CD4-positive, alpha-beta T cell treated with Interleukin-6 for 4 hours (primary cell): Measurements from ENCODE around the gene GALNT17.

Experiments used
- DNase-seq: peaks from one replicate; pipeline ENCODE4 v3.0.0-alpha.2; 2020; ENCODE audit warnings: mixed read lengths

GALNT17 gene

DNA sequence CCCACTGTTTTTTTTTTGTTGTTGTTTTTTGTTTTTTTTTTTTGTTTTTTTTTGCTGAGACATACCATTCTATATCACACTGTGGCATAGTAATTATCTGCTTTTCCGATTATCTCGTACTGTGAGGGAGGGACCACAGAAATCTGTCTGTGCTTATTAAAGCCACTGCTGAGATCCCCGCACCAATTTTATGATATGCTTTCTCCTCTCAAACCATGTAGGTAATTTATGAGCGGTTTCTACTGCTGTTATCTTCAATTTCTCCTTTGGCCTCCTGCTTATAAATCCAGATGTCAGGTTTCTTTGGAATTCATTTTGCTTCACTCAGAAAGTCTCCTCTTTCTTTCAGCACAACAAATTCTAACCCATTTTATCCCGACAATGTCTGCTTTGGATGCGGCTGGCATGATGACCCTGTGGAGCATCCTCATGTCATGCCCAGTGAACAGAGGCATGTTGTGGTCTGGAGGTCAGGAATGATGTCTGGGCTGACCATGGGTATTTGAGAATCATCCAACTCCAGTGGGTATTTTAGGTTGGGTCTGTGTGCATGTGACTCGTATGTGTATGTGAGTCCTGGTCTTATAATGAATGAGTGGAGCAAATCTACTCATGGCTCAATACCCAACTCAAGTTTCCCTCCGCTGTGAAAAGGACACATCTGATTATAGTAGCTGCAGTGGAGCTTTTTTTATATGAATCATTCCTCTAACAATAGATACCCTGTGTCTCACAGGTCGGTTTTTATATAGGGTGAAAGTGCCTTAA, 213.4 kb downstream of the GALNT17 start:
- DNase-seq, result no peak

DNA sequence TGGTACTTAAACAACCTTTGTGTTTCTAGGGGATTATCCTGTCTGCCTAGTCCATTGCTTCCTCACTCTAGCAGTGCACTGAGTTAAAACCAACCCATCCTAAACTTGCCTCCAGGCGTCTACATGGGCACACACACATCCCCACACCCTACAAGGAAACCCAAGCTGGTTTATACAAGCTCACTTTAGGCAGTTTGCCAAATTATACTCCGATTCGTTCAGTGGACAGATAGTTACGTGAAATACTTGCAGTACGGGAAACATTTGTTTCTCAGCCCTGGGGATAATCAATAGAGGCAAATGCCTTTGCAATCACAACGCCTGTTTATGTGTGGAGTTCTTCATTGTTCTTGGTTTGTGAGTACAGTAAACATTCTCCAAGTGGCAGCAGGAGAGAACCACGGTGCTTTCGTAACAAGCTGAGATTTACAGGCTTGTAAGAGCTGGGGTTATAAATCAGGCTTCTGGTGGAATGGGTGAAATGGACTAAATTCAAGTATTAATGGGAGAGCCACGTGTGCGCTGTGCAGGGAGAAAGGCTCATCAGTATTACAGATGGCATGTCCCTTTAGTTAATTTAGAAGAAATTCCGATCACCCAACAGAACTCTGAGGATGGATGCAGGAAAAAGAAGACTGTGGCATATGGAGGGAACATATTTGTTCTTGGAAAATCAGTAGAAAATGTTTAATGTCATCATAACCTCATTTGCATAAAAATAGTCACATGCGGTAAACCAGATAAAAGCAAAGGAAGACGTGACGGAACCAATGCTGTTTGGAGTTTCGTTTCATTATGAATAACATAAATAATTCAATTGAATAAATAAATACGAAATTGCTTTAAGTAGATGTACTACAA, 217.1 kb downstream of the GALNT17 start:
- no peak for DNase-seq

GRCh38 chr7:71349682-71350481, 217.9 kb downstream of the GALNT17 start:
- DNase-seq, result no peak

DNA sequence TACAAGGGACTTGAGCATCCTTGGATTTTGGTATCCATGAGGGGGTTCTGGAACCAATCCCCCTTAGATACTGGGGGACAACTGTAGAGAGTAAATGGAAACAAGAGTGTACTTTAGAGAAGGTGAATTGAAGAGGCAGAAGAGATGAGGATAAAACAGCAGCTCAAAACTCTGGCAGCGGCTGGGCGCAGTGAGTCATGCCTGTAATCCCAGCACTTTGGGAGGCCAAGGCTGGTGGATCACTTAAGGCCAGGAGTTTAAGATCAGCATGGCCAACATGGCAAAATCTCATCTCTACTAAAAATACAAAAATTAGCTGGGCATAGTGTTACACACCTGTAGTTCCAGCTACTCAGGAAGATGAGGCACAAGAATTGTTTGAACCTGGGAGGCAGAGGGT, 218.7 kb downstream of the GALNT17 start:
- DNase-seq, result no peak

- no peak for DNase-seq
These were observed 222.8 kb downstream of the GALNT17 start for GRCh38 chr7:71354716-71355115.

GRCh38 chr7:71361451-71362032, 229.6 kb downstream of the GALNT17 start:
- DNase-seq, result no peak

DNA sequence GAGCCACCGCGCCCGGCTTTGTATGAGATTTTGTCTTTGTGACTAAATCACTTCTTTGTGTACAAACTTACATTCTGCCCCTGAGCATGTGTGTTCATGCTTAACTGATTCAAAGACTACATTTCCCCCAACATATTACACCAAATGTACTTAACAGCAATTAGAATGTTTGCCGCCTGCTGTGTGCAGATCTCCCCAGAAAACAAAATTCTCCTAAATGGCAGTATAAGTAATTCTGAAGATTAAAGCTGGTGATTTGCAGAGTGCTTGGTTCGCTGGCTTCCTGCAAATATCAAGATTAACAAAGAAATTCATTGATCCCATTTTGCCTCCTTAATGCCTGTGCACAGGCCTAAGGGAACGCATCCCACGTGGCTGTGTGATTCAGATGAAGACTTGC, 230.3 kb downstream of the GALNT17 start:
- DNase-seq, result no peak

DNA sequence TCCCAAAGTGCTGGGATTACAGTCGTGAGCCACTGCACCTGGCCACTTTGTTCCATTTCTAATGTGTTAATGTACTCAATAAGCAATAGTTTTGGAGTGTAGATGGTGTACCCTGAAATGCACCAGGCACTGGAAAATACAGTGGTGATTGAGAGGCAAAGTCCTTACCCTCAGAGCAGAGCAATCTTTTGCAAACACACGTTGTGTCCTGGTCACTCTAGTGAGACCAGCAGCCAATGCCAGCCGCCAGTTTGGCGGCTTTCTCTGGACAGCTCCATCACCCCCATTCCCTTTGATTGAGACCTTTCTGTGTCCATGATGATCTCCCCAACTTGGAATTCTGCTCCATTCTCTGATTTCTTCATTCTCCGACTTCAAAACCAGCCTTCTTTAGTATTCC, 231.3 kb downstream of the GALNT17 start:
- no peak for DNase-seq

DNA sequence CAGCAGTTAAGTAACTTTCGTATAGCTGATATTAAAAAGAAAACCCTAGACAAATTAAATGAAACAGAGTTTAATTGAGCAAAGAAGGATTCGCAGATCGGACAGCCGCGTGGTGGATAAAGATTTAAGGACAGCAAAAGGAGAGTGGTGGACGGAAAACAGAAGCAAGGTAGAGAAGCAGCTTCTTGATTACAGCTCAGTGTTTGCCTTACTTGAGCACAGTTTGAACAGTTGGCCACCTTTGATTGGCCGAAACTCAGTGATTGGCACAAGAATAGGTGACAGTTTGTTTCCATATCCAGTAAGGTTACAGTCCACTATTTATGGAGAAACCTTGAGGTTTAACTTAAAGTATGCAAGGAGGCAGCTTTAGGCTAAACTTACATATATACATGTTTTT, 231.7 kb downstream of the GALNT17 start:
- no peak for DNase-seq

- DNase-seq, result no peak
These were observed 232.6 kb downstream of the GALNT17 start for GRCh38 chr7:71364551-71364950.

DNA sequence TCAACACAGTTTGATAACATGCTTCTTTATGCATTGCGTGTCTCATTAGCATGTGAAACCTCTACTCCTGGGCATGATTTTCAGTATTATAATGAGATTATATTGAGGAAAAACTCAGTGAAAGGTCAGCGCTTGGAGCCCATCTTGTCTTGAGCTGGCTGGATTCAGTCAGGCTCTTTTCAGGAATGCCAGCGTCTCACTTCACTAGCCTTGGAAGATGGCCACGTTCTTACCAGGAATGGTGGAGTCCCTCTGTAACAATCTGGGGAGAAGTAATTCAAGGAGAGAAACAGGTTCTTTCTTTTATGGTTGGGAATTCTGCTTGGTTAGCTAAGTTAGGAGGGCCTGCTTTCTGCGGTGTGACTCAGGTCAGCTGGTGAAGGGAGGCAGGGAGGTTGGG, 241.0 kb downstream of the GALNT17 start:
- DNase-seq, result no peak

DNA sequence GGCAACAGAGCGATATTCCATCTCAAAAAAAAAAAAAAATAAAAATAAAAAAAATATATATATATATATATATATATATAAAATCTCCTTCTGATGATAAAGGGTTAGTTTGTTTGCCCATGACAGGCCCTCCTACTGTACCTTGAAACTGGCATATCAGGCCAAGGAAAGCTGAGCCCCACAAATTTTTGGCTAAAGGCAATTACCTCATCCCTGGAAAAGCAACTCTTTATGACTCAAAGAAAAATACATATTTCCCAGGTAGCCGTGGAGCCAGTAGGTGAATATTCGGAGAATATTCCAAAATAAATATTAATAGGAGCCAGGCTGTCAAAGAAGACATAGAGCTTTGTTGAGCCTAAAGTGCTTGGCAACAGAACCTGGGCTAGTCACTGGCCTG, 245.1 kb downstream of the GALNT17 start:
- DNase-seq, result no peak

- no peak for DNase-seq
These were observed 245.5 kb downstream of the GALNT17 start for GRCh38 chr7:71377469-71377868.

- no peak for DNase-seq
These were observed 252.2 kb downstream of the GALNT17 start for GRCh38 chr7:71384094-71384493.

DNA sequence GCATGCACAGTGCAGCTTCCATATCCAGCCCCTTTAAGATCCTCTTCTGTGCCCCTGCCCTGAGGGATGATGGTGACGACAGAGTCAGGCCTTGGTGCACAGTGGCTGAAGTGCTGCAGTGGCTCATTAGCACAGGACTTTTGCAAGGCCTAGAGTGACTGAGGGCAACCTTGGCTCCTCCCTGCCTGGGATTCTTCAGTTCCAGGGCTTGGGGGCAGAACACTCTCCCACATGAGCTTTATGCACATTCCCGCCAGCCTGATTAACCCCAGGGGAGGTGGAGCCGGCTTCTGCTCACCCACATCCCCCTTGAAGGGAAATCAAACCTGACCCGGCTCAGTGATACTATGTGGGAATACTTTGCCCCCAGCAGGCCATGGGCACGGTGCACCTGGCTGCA, 253.4 kb downstream of the GALNT17 start:
- no peak for DNase-seq

DNA sequence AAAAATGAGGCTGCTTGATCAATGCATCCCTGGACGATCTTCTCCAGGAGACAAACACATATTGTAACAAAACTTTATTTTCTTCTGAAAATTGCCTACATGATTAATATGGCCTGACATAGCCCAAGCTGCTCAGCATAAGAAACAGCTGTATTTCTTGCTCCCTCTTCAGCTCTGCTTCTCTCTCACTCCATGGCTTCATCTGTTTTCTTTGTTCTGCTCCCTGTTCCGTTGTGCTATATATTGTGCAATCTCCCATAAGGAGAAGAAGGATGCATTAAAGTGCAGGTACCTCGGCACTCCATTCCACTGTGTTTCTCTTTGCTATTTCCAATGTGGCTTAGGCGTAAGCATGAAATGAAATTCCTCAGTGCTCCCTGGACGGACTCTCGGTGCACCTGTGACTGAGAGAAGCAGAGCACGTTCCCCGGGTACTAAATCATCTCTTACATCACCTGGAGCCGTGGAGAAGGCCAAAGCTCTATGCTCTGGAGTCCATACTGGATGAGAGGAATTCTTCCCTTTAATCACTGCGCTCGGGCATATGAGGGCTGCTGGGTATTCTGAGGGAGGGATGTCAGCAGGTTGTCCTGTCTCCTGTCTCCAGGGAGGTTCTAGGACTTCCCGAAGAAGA, 254.3 kb downstream of the GALNT17 start:
- DNase-seq, result no peak

DNA sequence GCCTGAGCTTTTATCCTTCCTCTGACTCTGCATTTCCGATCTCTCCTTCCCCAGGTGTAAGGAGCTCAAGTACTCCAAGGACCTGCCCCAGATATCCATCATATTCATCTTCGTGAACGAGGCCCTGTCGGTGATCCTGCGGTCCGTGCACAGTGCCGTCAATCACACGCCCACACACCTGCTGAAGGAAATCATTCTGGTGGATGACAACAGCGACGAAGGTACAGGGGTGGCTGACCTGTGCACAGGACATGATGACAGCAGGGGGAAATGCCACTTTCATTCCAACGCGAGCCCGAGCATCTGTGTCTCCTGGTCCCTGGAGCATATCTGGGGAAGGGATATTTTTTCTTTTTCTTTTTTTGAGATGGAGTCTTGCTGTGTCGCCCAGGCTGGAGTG, 256.2 kb downstream of the GALNT17 start:
- DNase-seq, result no peak

GRCh38 chr7:71389976-71390375, 258.0 kb downstream of the GALNT17 start:
- DNase-seq, result no peak

DNA sequence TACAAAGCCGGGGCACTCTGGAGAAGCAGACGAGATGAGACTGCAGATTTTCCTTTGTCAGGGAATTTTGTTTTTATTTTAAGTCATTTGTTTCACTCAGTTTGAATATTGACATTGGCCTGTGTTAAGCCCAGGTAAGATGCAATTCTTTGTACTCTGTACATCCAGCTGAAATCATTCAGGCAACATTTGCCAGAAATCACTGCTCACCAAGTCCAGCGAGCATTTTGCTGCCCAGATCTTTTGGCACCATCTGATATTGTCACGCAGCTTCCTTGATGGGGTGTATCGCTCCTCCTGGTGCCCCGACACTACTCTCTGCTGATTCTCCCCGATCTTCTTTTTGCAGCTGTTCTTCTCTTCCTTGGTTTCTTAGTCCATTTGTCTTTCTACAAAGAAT, 261.7 kb downstream of the GALNT17 start:
- DNase-seq, result no peak

GRCh38 chr7:71402684-71403083, 270.7 kb downstream of the GALNT17 start:
- no peak for DNase-seq

GRCh38 chr7:71403202-71403946, 271.4 kb downstream of the GALNT17 start:
- no peak for DNase-seq
